GM19351 (cell line): ENCODE data around the gene BRD3OS.
"Not testable (repeated sequence)": the region's sequence is repeated elsewhere in the genome, so short reads cannot be mapped to it uniquely, and the experiment has no call there.

Experiments used
- ATAC-seq: cut with Tn5 transposase; IDR thresholded peaks from one replicate; pipeline ENCODE4 v1.9.1; 2021; ENCODE audit warnings: mild to moderate bottlenecking, moderate library complexity; ENCODE audit not compliant: unreplicated experiment

The BRD3OS gene

GRCh38 chr9:134061688-134062371 lies 36.5 kb downstream of the BRD3OS start:
- ATAC-seq, result no peak

GRCh38 chr9:134062461-134063087 lies 37.3 kb downstream of the BRD3OS start:
- ATAC-seq, result no peak

GRCh38 chr9:134063088-134063570 lies 37.8 kb downstream of the BRD3OS start:
- ATAC-seq, result no peak

- no peak for ATAC-seq
Measured at GRCh38 chr9:134063571-134064450, 38.5 kb downstream of the BRD3OS start.

- ATAC-seq, result no peak
Measured at GRCh38 chr9:134064711-134065110, 39.4 kb downstream of the BRD3OS start.

- no peak for ATAC-seq
Measured at GRCh38 chr9:134065612-134066419, 40.5 kb downstream of the BRD3OS start.

GRCh38 chr9:134066526-134066912 lies 41.2 kb downstream of the BRD3OS start:
- no peak for ATAC-seq

- ATAC-seq, result peak; percentile 6
Measured at GRCh38 chr9:134066913-134067851, 41.9 kb downstream of the BRD3OS start.

- ATAC-seq, result peak; percentile 69
Measured at GRCh38 chr9:134067904-134068743, 42.8 kb downstream of the BRD3OS start, which contains the start of gene BRD3. TSS of gene BRD3 (minus strand) at chr9:134068026. CDS start at chr9:134053477, 14,549 bp downstream.

- peak; percentile 9 for ATAC-seq
Measured at GRCh38 chr9:134068744-134069479, 43.6 kb downstream of the BRD3OS start.

GRCh38 chr9:134069480-134070399 lies 44.5 kb downstream of the BRD3OS start:
- no peak for ATAC-seq

GRCh38 chr9:134071149-134071548 lies 45.9 kb downstream of the BRD3OS start:
- ATAC-seq, result no peak

- not testable (repeated sequence) for ATAC-seq
Measured at GRCh38 chr9:134072683-134073082, 47.4 kb downstream of the BRD3OS start.

GRCh38 chr9:134073500-134073899 lies 48.2 kb downstream of the BRD3OS start:
- no peak for ATAC-seq

- ATAC-seq, result not testable (repeated sequence)
Measured at GRCh38 chr9:134075689-134076088, 50.4 kb downstream of the BRD3OS start.

- ATAC-seq, result no peak
Measured at GRCh38 chr9:134076644-134077043, 51.4 kb downstream of the BRD3OS start.
